H1 (cell line): ENCODE results near the gene BRCA1. TPM values are rescaled to one million over a fixed set of nuclear protein-coding genes. Genes with fewer than 3 reads are reported as not detected.

Experiments used
- CTCF ChIA-PET: fragments of 300-600 bp; sonication (Branson Sonifier 250); formaldehyde crosslinking; loops from one replicate; lab custom pipeline; 2021; ENCODE audit not compliant: partially characterized antibody; lab: Charles Lee
- POLR2A ChIA-PET: fragments of 300-600 bp; sonication (Branson Sonifier 250); formaldehyde crosslinking; loops from one replicate; lab custom pipeline; 2021; ENCODE audit warnings: inconsistent platforms; ENCODE audit not compliant: partially characterized antibody; lab: Charles Lee
- DNase-seq, 2 experiments: peaks; one replicate each; pipeline versions ENCODE4 v3.0.0 to v3.0.0-alpha.2; 2010 to 2022; ENCODE audit warnings: low spot score in 2 of 2, low read depth in 1 of 2, mixed read lengths in 1 of 2
- FAIRE-seq: peaks from 2 replicates; lab custom pipeline; 2011; peaks lifted over from hg19 to GRCh38; lab: Jason Lieb, UNC
- H2AFZ ChIP-seq: 2 replicates; pipeline ENCODE4 v1.8.1; 2012; ENCODE audit warnings: low read length, inconsistent platforms
- H2AK5ac ChIP-seq: 2 replicates; pipeline ENCODE4 v1.6.1; 2013; ENCODE audit warnings: low read depth, low read length
- H2BK120ac ChIP-seq: replicated peaks from 2 replicates; pipeline ENCODE3; 2013; ENCODE audit warnings: low read depth, low read length, inconsistent platforms
- H2BK12ac ChIP-seq: 2 replicates; pipeline ENCODE4 v1.6.1; 2013; ENCODE audit warnings: low read depth, low read length
- H2BK15ac ChIP-seq: 2 replicates; pipeline ENCODE4 v1.6.1; 2013; ENCODE audit warnings: low read length
- H2BK20ac ChIP-seq: 2 replicates; pipeline ENCODE4 v1.6.1; 2013; ENCODE audit warnings: low read length
- H2BK5ac ChIP-seq: 2 replicates; pipeline ENCODE4 v1.6.1; 2013; ENCODE audit warnings: low read depth, low read length
- H3K14ac ChIP-seq: 2 replicates; pipeline ENCODE4 v1.6.1; 2013; ENCODE audit warnings: inconsistent platforms; ENCODE audit not compliant: insufficient read length
- H3K18ac ChIP-seq: 2 replicates; pipeline ENCODE4 v1.6.1; 2013; ENCODE audit warnings: low read length; ENCODE audit errors: extremely low read depth
- H3K23ac ChIP-seq: 2 replicates; pipeline ENCODE4 v1.6.1; 2013; ENCODE audit warnings: inconsistent platforms; ENCODE audit not compliant: insufficient read length
- H3K23me2 ChIP-seq: 2 replicates; pipeline ENCODE4 v1.6.1; 2013; ENCODE audit warnings: low read depth, low read length
- H3K27ac ChIP-seq: 2 replicates; pipeline ENCODE4 v1.6.1; 2011; ENCODE audit warnings: low read depth, low read length, inconsistent platforms
- H3K27me3 ChIP-seq, 4 experiments: replicated peaks in 1 of 4; 1 replicate in 1 of 4; 2 replicates in 3 of 4; pipeline versions ENCODE4 v1.6.1 to v1.8.1; 2011 to 2013; ENCODE audit warnings: low read length in 3 of 4, mild to moderate bottlenecking in 3 of 4, inconsistent platforms in 2 of 4, mixed read lengths in 2 of 4, moderate library complexity in 1 of 4; ENCODE audit not compliant: control insufficient read depth in 3 of 4, insufficient read depth in 3 of 4; ENCODE audit errors: extremely low read depth in 1 of 4
- H3K36me3 ChIP-seq, 4 experiments: 2 replicates each; pipeline versions ENCODE4 v1.6.1 to v1.8.1; 2011 to 2013; ENCODE audit warnings: mild to moderate bottlenecking in 4 of 4, low read length in 3 of 4, moderate library complexity in 2 of 4, control low read depth in 1 of 4, inconsistent platforms in 1 of 4; ENCODE audit not compliant: insufficient read depth in 4 of 4, control insufficient read depth in 2 of 4
- H3K4ac ChIP-seq: replicated peaks from 2 replicates; pipeline ENCODE3; 2013; ENCODE audit warnings: low read length, low read depth, mixed read lengths, inconsistent platforms; ENCODE audit not compliant: insufficient read length
- H3K4me1 ChIP-seq, 4 experiments: replicated peaks in 1 of 4; 1 replicate in 1 of 4; 2 replicates in 3 of 4; pipeline versions ENCODE4 v1.6.1 to v1.8.1; 2011 to 2013; ENCODE audit warnings: low read length in 3 of 4, inconsistent platforms in 2 of 4, mixed read lengths in 1 of 4; ENCODE audit not compliant: insufficient read depth in 4 of 4, control insufficient read depth in 3 of 4
- H3K4me2 ChIP-seq, 2 experiments: 2 replicates each; pipeline versions ENCODE4 v1.6.1 to v1.8.1; 2011 to 2013; ENCODE audit warnings: low read depth in 2 of 2, low read length in 2 of 2, control low read depth in 1 of 2, inconsistent platforms in 1 of 2, mild to moderate bottlenecking in 1 of 2; ENCODE audit not compliant: insufficient read depth in 1 of 2
- H3K4me3 ChIP-seq, 4 experiments: fragments of 200-600, 300-600 bp in 1 of 4; sonication (generic), shearing (Covaris generic), sonication (Bioruptor Twin) in 1 of 4; 2 replicates each; pipeline versions ENCODE4 v1.5.1 to v1.8.1; 2011 to 2016; ENCODE audit warnings: low read length in 4 of 4, low read depth in 3 of 4, control low read depth in 2 of 4, inconsistent platforms in 2 of 4, mild to moderate bottlenecking in 2 of 4, mixed read lengths in 1 of 4, moderate library complexity in 1 of 4; ENCODE audit not compliant: insufficient read depth in 2 of 4; ENCODE audit errors: extremely low read depth in 1 of 4
- H3K56ac ChIP-seq: replicated peaks from 2 replicates; pipeline ENCODE3; 2013; ENCODE audit warnings: low read depth, mild to moderate bottlenecking, mixed read lengths, low read length, inconsistent platforms; ENCODE audit not compliant: insufficient read length
- H3K79me1 ChIP-seq: 2 replicates; pipeline ENCODE4 v1.6.1; 2013; ENCODE audit warnings: low read depth, low read length, control low read depth
- H3K79me2 ChIP-seq, 2 experiments: 2 replicates each; pipeline versions ENCODE4 v1.6.1 to v1.8.1; 2012 to 2013; ENCODE audit warnings: low read length in 2 of 2, mild to moderate bottlenecking in 2 of 2, inconsistent platforms in 1 of 2; ENCODE audit not compliant: insufficient read depth in 2 of 2, control insufficient read depth in 1 of 2
- H3K9ac ChIP-seq, 4 experiments: replicated peaks in 1 of 4; 1 replicate in 1 of 4; 2 replicates in 3 of 4; pipeline versions ENCODE4 v1.6.1 to v1.8.1; 2011 to 2013; ENCODE audit warnings: low read depth in 3 of 4, low read length in 3 of 4, control low read depth in 2 of 4, mild to moderate bottlenecking in 2 of 4, moderate library complexity in 2 of 4, inconsistent platforms in 1 of 4; ENCODE audit errors: extremely low read depth in 1 of 4
- H3K9me3 ChIP-seq, 2 experiments: 2 replicates each; pipeline versions ENCODE4 v1.6.1 to v1.8.1; 2012 to 2013; ENCODE audit warnings: mild to moderate bottlenecking in 2 of 2, moderate library complexity in 2 of 2, control low read depth in 1 of 2, inconsistent platforms in 1 of 2, low read depth in 1 of 2, low read length in 1 of 2, mixed read lengths in 1 of 2; ENCODE audit not compliant: insufficient read depth in 2 of 2
- H4K20me1 ChIP-seq, 2 experiments: replicated peaks in 1 of 2; 2 replicates each; pipeline versions ENCODE3 to v1.8.1; 2011 to 2013; ENCODE audit warnings: inconsistent platforms in 2 of 2, low read length in 2 of 2, mild to moderate bottlenecking in 1 of 2; ENCODE audit not compliant: insufficient read depth in 2 of 2, control insufficient read depth in 1 of 2
- H4K5ac ChIP-seq: 2 replicates; pipeline ENCODE4 v1.6.1; 2013; ENCODE audit warnings: low read length, low read depth, mixed read lengths, inconsistent platforms; ENCODE audit not compliant: insufficient read length
- H4K8ac ChIP-seq: 2 replicates; pipeline ENCODE4 v1.8.0; 2013; ENCODE audit warnings: mild to moderate bottlenecking, moderate library complexity, low read length, inconsistent platforms; ENCODE audit not compliant: insufficient read depth; ENCODE audit errors: extremely low read depth
- H4K91ac ChIP-seq: replicated peaks from 2 replicates; pipeline ENCODE3; 2013; ENCODE audit warnings: low read length, mixed read lengths, inconsistent platforms; ENCODE audit not compliant: insufficient read length
- ATF2 ChIP-seq: IDR thresholded peaks from 2 replicates; pipeline ENCODE4 v1.6.1; 2012; ENCODE audit warnings: low read length, inconsistent platforms
- CBX5 ChIP-seq: fragments of 300-800, 300-1000 bp; sonication (generic); IDR thresholded peaks from 2 replicates; pipeline ENCODE4 v1.7.1; 2016; ENCODE audit warnings: antibody characterized with exemption, low read length, low read depth
- JUND ChIP-seq: IDR thresholded peaks from 2 replicates; pipeline ENCODE4 v1.6.1; 2011; ENCODE audit warnings: mild to moderate bottlenecking, improper control_type of control experiment, low read length
- KDM4A ChIP-seq: IDR thresholded peaks from one replicate; pipeline ENCODE4 v1.7.1; 2012; ENCODE audit warnings: low read depth, mild to moderate bottlenecking, moderate library complexity, low read length, inconsistent platforms; ENCODE audit not compliant: severe bottlenecking
- POLR2A ChIP-seq, 2 experiments: IDR thresholded peaks; 1 replicate in 1 of 2; 2 replicates in 1 of 2; pipeline ENCODE4 v1.6.1; 2011; ENCODE audit warnings: low read depth in 2 of 2, low read length in 2 of 2, mild to moderate bottlenecking in 2 of 2; ENCODE audit errors: control extremely low read depth in 1 of 2
- RFX5 ChIP-seq: IDR thresholded peaks from 2 replicates; pipeline ENCODE4 v1.6.1; 2011; ENCODE audit warnings: low read depth, low read length, improper control_type of control experiment, borderline replicate concordance
- RXRA ChIP-seq: IDR thresholded peaks from 2 replicates; pipeline ENCODE4 v1.6.1; 2011; ENCODE audit warnings: low read depth, mild to moderate bottlenecking, low read length, moderate library complexity; ENCODE audit not compliant: insufficient read depth
- SP2 ChIP-seq: IDR thresholded peaks from 2 replicates; pipeline ENCODE4 v1.6.1; 2012; ENCODE audit warnings: mild to moderate bottlenecking, low read length, inconsistent platforms
- SRF ChIP-seq: IDR thresholded peaks from 2 replicates; pipeline ENCODE4 v1.6.1; 2011; ENCODE audit warnings: mild to moderate bottlenecking, low read depth, low read length, moderate library complexity
- TCF12 ChIP-seq: IDR thresholded peaks from 2 replicates; pipeline ENCODE4 v1.6.1; 2011; ENCODE audit warnings: low read depth, mild to moderate bottlenecking, low read length
- TEAD4 ChIP-seq: IDR thresholded peaks from 2 replicates; pipeline ENCODE4 v1.6.1; 2012; ENCODE audit warnings: low read depth, low read length, inconsistent platforms, mixed read lengths
- WGBS, 2 experiments: shearing (Covaris generic) in 1 of 2; methylation state at CpG; one replicate each; pipeline versions ENCODE4 v1.1.6 to v1.1.7; 2013 to 2015; ENCODE audit warnings: low lambda C conversion rate in 2 of 2, mixed read lengths in 2 of 2, inconsistent platforms in 1 of 2, low coverage in 1 of 2, missing lambda C conversion rate in 1 of 2; ENCODE audit not compliant: insufficient replicate concordance in 2 of 2, insufficient coverage in 1 of 2, insufficient read length in 1 of 2; ENCODE audit errors: extremely low coverage in 1 of 2, missing lambda C conversion rate in 1 of 2; 5-methylcytosine and 5-hydroxymethylcytosine counted together
- polyA plus RNA-seq, 7 experiments: library from polyadenylated mRNA; depleted of rRNA in 3 of 7; stranded (reverse) in 5 of 7; unstranded in 2 of 7; fragments of >200 nt in 5 of 7; fragments of 200-250 nt in 2 of 7; gene quantifications; 1 replicate in 5 of 7; 2 replicates in 1 of 7; 4 replicates in 1 of 7; pipeline versions ENCODE4 v1.2.1 to v1.2.3, GENCODE V29; 2011 to 2013; ENCODE audit warnings: missing spikeins in 2 of 7, mixed read lengths in 2 of 7
- total RNA-seq: library from RNA; stranded (reverse); fragmentation: NEBNext Ultra II Directional; extraction: Animal tissue kit (Norgen Biotek cat#: 25700); gene quantifications from 2 replicates; pipeline ENCODE4 v1.2.1, GENCODE V29; 2021

Gene BRCA1
- total and polyA plus RNA-seq, 2 of the 8 experiments (the other 6 are each of a cell fraction or from before 2014, with no cell fraction given): 30.7 to 39.2 TPM

- no peak overlapping the region for H3K27ac ChIP-seq
- H3K79me2 ChIP-seq: no peaks in the 10 kb centered on the region
- H3K9ac ChIP-seq: no peak overlapping the region
- no peaks in the 10 kb centered on the region; a peak in 1 of 7 replicates for H3K4me1 ChIP-seq
- DNase-seq: no peak
- TF ChIP-seq TEAD4 (no peak), RXRA (no peak), SRF (no peak), CBX5 (no peak), POLR2A (IDR thresholded peaks at IDR 0.05; ENCODE audit: control extremely low read depth in 1 of 2, low read depth in 2 of 2, low read length in 2 of 2) (no peak), ATF2 (no peak), SP2 (no peak), TCF12 (no peak), JUND (no peak), KDM4A (no peak), RFX5 (no peak)
- no peak overlapping the region for H2BK120ac ChIP-seq
- no peak overlapping the region for H3K18ac ChIP-seq
- no peak overlapping the region for H3K56ac ChIP-seq
- H2BK20ac ChIP-seq: no peak overlapping the region
- H3K4me2 ChIP-seq: no peak overlapping the region
- no peak overlapping the region for H4K91ac ChIP-seq
- H3K4me3 ChIP-seq: no peak overlapping the region
- no peaks in the 10 kb centered on the region for H3K23me2 ChIP-seq
- no peak overlapping the region for H2AK5ac ChIP-seq
- H2BK5ac ChIP-seq: no peak overlapping the region
- no peak overlapping the region for H2BK12ac ChIP-seq
- H3K4ac ChIP-seq: no peak overlapping the region
- WGBS, 2 experiments: 90% methylated on average over 11 of the region's 11 CpGs; no CpG with 5 or more reads in 1 of the 2 experiments
- no peak overlapping the region for H3K23ac ChIP-seq
- H3K79me1 ChIP-seq: no peaks in the 10 kb centered on the region; the same call in 1 of the 2 replicates
- FAIRE-seq: no peak
- H3K36me3 ChIP-seq: peaks cover 0 to 3% (median 0%) of the 10 kb centered on the region in 4 experiments; a peak in 3 of 8 replicates
- CTCF ChIA-PET: interaction anchor here (0.6 to 0.9 kb wide), 2 partner anchors 169 to 330 kb away, joined by 3 to 5 read pairs; no protein-coding TSS in a partner anchor
- no peak overlapping the region for H2AFZ ChIP-seq
- H4K20me1 ChIP-seq: no peaks in the 10 kb centered on the region
- H4K8ac ChIP-seq: no peak overlapping the region
- H4K5ac ChIP-seq: no peak overlapping the region
- POLR2A ChIA-PET: interaction anchor here (0.8 to 2.4 kb wide), 6 partner anchors 13 to 175 kb away, joined by 3 to 8 read pairs (median 4); partner anchors contain the start of genes BRCA1 and RPL27
- no peak overlapping the region for H2BK15ac ChIP-seq
- H3K14ac ChIP-seq: no peak overlapping the region
- no peaks in the 10 kb centered on the region for H3K27me3 ChIP-seq
- peaks cover 0 to 2% of the 10 kb centered on the region in 2 experiments; a peak in 1 of 4 replicates for H3K9me3 ChIP-seq
Observed at GRCh38 chr17:43140396-43141332, 15.5 kb upstream of the BRCA1 start.
